Gastroesophageal sphincter (tissue), 3 donors: ENCODE data around the gene AKAP5.

Experiments used
- CTCF ChIP-seq, 4 experiments: fragments of 200-600 bp in 2 of 4; fragments of 450-650 bp in 2 of 4; sonication (generic) in 1 of 4; IDR thresholded peaks; one replicate each; pipeline ENCODE4 v1.5.1; 2017 to 2019; ENCODE audit warnings: antibody characterized with exemption in 4 of 4, mild to moderate bottlenecking in 2 of 4, moderate library complexity in 2 of 4
- POLR2A ChIP-seq, 2 donors: fragments of 450-650 bp; IDR thresholded peaks; one replicate each; pipeline ENCODE4 v1.6.1; 2017; ENCODE audit warnings: antibody characterized with exemption in 2 of 2, mild to moderate bottlenecking in 2 of 2, moderate library complexity in 1 of 2
- POLR2AphosphoS5 ChIP-seq: sonication (generic); formaldehyde crosslinking; IDR thresholded peaks from one replicate; pipeline ENCODE4 v1.6.1; 2017; ENCODE audit warnings: antibody characterized with exemption

- TF ChIP-seq CTCF (IDR thresholded peaks at IDR 0.05) (no peak), POLR2AphosphoS5 (no peak), POLR2A (IDR thresholded peaks at IDR 0.05) (no peak)
Measured at GRCh38 chr14:64515053-64515452, 49.8 kb downstream of the AKAP5 start.
